ENCODE data around the gene SPOPL. TPM values are rescaled to one million over a fixed set of nuclear protein-coding genes. Genes with fewer than 3 reads are reported as not detected.
A peak's percentile ranks its signal among the peaks of the same experiment; 100 is the strongest.
"Not testable (repeated sequence)": the region's sequence is repeated elsewhere in the genome, so short reads cannot be mapped to it uniquely, and the experiment has no call there.

SPOPL gene
- total RNA-seq: 15.6 and 20.9 TPM in 2 replicates

- peak; percentile 45 for DNase-seq (ENCODE audit: low read depth)
Measured at GRCh38 chr2:138501425-138502254, at the start of gene SPOPL. Gene SPOPL (plus strand): TSS chr2:138501770. CDS start chr2:138550217, 48,447 bp downstream.

GRCh38 chr2:138452324-138452723 lies 49.2 kb upstream of the SPOPL start:
- DNase-seq (ENCODE audit: low read depth): no peak

- DNase-seq (ENCODE audit: low read depth): no peak
Measured at GRCh38 chr2:138453815-138454214, 47.8 kb upstream of the SPOPL start.

GRCh38 chr2:138454761-138455160 lies 46.8 kb upstream of the SPOPL start:
- no peak for DNase-seq (ENCODE audit: low read depth)

- DNase-seq (ENCODE audit: low read depth): no peak
Measured at GRCh38 chr2:138455275-138455674, 46.3 kb upstream of the SPOPL start.

GRCh38 chr2:138455691-138456090 lies 45.9 kb upstream of the SPOPL start:
- DNase-seq (ENCODE audit: low read depth): no peak

GRCh38 chr2:138462689-138463088 lies 38.9 kb upstream of the SPOPL start:
- DNase-seq (ENCODE audit: low read depth): not testable (repeated sequence)

- DNase-seq (ENCODE audit: low read depth): no peak
Measured at GRCh38 chr2:138468617-138469016, 33.0 kb upstream of the SPOPL start.

GRCh38 chr2:138469411-138469810 lies 32.2 kb upstream of the SPOPL start:
- DNase-seq (ENCODE audit: low read depth): no peak

- DNase-seq (ENCODE audit: low read depth): no peak
Measured at GRCh38 chr2:138470941-138471340, 30.6 kb upstream of the SPOPL start.

- no peak for DNase-seq (ENCODE audit: low read depth)
Measured at GRCh38 chr2:138474100-138474825, 27.3 kb upstream of the SPOPL start.

GRCh38 chr2:138475277-138475776 lies 26.2 kb upstream of the SPOPL start:
- peak; percentile 9 for DNase-seq (ENCODE audit: low read depth)

GRCh38 chr2:138476186-138476585 lies 25.4 kb upstream of the SPOPL start:
- no peak for DNase-seq (ENCODE audit: low read depth)

- no peak for DNase-seq (ENCODE audit: low read depth)
Measured at GRCh38 chr2:138476940-138477339, 24.6 kb upstream of the SPOPL start.

- not testable (repeated sequence) for DNase-seq (ENCODE audit: low read depth)
Measured at GRCh38 chr2:138482796-138483195, 18.8 kb upstream of the SPOPL start.

GRCh38 chr2:138485019-138485418 lies 16.6 kb upstream of the SPOPL start:
- DNase-seq (ENCODE audit: low read depth): no peak

GRCh38 chr2:138486363-138487198 lies 15.0 kb upstream of the SPOPL start:
- DNase-seq (ENCODE audit: low read depth): no peak

GRCh38 chr2:138490673-138491494 lies 10.7 kb upstream of the SPOPL start:
- no peak for DNase-seq (ENCODE audit: low read depth)

GRCh38 chr2:138491495-138491862 lies 10.1 kb upstream of the SPOPL start:
- no peak for DNase-seq (ENCODE audit: low read depth)

- DNase-seq (ENCODE audit: low read depth): no peak
Measured at GRCh38 chr2:138492160-138492559, 9.4 kb upstream of the SPOPL start.

- DNase-seq (ENCODE audit: low read depth): no peak
Measured at GRCh38 chr2:138493334-138493733, 8.2 kb upstream of the SPOPL start.
